ENCODE measurements around the gene SGF29.
"Not testable (repeated sequence)": the region's sequence is repeated elsewhere in the genome, so short reads cannot be mapped to it uniquely, and the experiment has no call there.

SGF29 gene

DNA sequence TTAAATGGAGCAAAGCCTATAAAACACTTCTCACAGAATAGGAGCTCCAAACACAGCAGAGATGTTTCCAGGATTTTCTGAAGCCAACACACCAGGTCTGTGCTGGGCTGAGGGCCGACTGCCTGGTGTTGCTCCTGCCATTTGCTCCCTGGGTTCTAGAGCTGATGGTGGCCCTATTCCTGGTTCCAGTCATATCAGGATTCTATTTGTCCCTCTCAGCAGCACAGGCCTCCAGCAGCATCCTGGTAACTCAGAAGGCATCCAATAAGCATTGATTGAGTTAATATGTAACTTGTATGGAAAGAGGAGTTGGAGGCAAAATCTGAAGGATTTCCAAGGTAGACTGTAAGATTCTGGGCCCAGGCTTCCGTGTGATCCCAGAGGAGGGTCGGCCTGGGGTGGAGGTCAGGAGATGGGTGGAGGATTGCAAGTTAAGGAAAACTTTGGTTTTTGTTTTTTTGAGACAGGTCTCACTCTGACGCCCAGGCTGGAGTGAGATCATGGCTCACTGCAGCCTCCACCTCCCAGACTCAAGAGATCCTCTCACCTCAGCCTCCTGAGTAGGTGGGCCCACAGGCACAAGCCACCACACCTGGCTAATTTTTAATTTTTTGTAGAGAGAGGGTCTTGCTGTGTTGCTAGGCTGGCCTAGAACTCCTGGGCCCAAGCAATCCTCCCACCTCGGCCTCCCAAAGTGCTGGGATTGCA lies 20.6 kb upstream of the SGF29 start:
- DNase-seq (ENCODE audit: low spot score), result no peak

DNA sequence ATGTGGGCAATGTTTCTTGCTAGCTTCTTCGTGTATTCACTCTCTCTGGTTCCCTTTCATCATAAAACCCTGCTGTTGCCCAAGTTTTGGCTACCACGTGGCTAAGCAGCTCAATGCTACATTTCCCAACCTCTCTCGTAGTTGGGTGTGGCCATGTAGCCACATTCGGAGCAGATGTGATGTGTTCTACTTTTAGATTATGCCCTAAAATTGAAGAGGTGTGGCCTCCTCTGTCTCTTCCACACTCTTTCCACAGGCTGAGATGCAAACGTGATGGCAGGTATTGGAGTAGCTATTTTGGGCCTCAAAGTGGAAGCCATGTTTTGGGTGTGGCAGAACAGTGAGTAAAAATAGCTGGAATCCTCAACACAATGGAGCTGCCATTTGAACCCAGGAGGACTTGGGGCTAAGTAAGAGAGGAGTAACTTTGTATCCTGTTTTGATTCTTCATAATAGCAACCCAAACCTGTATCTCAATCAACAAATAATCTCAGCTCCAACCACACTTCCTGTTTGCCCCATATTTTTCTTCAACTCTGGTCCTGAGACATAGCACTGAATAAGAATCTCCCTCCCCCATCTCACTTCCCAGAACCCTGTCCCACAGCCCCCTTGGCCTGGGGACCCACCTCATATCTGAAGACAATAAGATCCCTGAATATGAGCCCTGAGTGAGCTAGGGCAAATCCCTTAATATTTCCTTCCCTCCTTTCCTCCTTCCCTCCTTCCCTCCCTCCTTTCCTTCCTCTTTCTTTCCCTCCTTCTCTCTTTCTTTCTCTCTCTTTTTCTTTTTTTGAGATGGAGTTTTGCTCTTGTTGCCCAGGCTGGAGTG lies 19.0 kb upstream of the SGF29 start:
- DNase-seq (ENCODE audit: low spot score), result no peak

DNA sequence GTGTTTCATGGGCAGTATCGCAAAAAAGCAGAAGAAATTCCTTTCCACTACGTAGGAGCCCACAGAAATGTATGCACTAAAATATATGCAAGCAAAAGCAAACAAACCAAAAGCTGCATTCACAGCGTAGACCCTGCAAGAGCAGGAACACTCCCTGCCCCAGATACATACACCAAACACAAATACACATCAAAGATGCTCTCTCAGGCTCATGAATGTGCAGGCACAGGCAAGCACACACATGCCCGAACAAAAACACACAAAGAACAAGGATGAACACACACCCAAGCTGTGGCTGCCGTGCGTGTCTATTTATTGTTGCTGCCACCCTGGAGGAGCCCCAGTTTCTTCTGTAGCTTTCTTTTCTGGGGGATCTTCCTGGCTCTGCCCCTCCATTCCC lies 16.6 kb upstream of the SGF29 start:
- no peak for DNase-seq (ENCODE audit: low spot score)

DNA sequence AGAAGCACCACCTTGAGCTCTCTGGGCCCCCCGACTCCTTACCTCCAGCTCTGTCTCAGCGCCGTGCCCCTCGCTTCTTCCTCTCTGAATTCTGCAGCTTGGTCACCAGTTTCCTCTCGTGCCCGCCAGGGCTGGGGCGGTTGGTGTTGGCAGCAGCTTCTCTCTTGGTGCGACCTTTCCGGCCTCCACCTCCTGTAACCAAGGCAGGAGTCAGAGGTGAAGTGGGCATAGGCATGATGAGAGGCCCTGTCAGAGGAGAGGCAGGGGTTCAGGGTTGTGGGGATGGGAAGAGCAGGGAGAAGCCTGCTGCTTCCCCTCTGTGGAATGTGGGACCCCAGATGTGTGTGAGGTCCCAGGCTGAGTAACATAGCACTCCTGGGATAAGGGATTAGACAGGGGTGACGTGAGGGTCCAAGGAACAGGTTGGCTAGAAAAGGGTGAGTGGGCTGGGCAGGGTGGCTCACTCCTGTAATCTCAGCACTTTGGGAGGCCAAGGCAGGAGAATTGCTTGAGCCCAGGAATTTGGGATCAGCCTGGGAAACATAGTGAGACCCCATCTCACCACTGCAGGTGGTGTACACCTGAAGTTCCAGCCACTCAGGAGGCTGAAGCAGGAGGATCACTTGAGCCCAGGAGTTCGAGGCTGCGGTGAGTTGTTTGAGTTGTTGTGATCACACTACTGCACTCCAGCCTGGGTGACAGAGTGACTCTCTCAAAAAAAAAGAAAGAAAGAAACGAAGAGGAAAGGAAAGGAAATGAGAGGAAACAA lies 15.6 kb upstream of the SGF29 start:
- DNase-seq (ENCODE audit: low spot score), result no peak

GRCh38 chr16:28538733-28539596 lies 14.8 kb upstream of the SGF29 start, which contains the start of gene NUPR1:
NUPR1 (minus strand) TSS chr16:28538974; CDS start chr16:28538907, 67 bp downstream.
- DNase-seq (ENCODE audit: low spot score), result no peak

GRCh38 chr16:28540346-28540745 lies 13.4 kb upstream of the SGF29 start:
- no peak for DNase-seq (ENCODE audit: low spot score)

GRCh38 chr16:28542646-28543045 lies 11.1 kb upstream of the SGF29 start:
- DNase-seq (ENCODE audit: low spot score), result no peak

GRCh38 chr16:28543072-28543471 lies 10.6 kb upstream of the SGF29 start:
- no peak for DNase-seq (ENCODE audit: low spot score)

- DNase-seq (ENCODE audit: low spot score), result no peak
Observed at GRCh38 chr16:28544998-28545397, 8.7 kb upstream of the SGF29 start.

DNA sequence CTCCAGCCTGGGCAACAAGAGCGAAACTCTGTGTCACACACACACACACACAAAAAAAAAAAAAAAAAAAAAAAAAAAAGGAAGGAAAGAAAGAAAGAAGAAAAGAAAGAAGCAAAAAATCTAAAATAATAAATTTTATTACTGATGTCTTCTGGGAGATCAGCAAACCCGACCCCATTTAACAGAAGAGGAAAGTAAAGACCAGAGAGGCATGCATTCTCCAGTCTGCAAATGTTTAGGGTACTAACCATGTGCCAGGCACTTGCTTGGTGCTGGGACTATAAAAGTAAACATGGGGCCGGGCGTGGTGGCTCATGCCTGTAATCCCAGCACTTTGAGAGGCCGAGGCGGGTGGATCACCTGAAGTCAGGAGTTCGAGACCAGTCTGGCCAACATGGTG lies 7.8 kb upstream of the SGF29 start:
- DNase-seq (ENCODE audit: low spot score), result not testable (repeated sequence)

- no peak for DNase-seq (ENCODE audit: low spot score)
Observed at GRCh38 chr16:28546626-28547025, 7.1 kb upstream of the SGF29 start.

- DNase-seq (ENCODE audit: low spot score), result no peak
Observed at GRCh38 chr16:28548306-28548802, 5.4 kb upstream of the SGF29 start.

- DNase-seq (ENCODE audit: low spot score), result peak; percentile 45
Observed at GRCh38 chr16:28549301-28549899, 4.3 kb upstream of the SGF29 start.

GRCh38 chr16:28554634-28555423 lies 1.1 kb downstream of the SGF29 start:
- no peak for DNase-seq (ENCODE audit: low spot score)

DNA sequence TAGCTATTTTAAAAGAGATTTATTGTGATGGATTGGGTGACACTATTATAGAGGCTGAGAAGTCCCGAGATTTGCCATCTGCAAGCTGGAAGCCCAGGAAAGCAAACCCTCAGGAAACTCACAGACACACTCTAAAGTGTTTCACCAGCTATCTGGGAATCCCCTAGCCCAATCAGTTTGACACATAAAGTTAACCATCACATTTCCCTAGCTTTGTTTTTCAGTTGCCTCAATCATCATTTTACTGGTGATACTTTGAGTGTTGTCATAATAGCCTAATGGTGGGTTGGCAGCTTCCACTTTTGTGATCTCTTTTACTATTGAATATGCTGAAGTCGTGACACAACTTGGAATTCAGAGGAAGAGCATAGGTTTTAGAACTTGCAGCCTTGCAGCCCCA lies 1.8 kb downstream of the SGF29 start:
- no peak for DNase-seq (ENCODE audit: low spot score)

DNA sequence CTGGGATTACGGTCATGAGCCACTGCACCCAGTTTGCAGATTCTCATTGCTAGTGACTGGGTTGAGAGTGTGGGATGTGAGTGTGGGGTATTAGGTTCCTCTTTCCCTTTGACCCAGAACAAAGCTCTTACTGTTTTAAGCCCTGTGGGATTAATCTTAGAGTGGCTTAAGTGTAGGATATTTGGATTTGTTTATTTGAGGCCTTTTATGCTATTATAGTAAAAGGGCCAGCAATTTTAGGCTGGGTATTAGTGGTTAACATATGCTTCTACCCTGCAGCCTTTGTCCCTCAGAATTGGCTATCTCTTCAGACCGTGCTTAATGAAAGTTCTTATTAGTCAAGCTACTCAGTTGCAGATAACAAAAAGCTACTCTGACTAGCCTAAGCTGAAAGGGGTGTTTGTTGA lies 3.2 kb downstream of the SGF29 start:
- no peak for DNase-seq (ENCODE audit: low spot score)

- DNase-seq (ENCODE audit: low spot score), result no peak
Observed at GRCh38 chr16:28558456-28558855, 4.7 kb downstream of the SGF29 start.

DNA sequence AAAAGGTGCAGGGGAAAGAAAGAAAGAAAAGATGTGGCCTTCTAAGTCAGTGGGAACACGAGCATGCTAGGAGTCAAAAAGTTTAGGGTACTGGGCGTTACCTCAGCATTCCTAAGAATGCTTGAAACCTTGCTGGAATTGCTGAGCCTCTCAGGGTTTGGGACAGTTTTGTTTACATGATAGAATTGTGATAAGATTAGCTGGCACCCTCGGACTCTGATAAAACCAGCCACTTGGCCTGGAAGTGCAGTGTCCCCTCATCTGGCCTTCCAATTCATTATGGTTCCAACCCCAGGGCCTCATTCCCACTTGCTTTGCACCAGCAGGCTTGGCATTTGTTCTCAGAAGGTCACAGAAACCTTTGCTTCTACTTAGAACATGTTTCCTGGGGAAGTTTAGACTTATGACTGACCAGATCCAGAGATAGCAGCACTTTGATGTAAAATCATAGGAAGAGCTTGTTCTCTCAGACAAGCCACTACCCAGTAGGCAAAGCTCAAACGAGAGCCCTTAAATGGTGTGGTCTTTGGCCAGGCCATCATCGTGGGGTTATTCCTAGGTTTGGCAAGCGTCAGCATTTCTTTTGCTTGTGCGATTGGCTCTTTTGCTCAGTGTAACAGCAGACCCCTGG lies 8.0 kb downstream of the SGF29 start:
- DNase-seq (ENCODE audit: low spot score), result no peak

- DNase-seq (ENCODE audit: low spot score), result no peak
Observed at GRCh38 chr16:28562199-28562598, 8.5 kb downstream of the SGF29 start.

DNA sequence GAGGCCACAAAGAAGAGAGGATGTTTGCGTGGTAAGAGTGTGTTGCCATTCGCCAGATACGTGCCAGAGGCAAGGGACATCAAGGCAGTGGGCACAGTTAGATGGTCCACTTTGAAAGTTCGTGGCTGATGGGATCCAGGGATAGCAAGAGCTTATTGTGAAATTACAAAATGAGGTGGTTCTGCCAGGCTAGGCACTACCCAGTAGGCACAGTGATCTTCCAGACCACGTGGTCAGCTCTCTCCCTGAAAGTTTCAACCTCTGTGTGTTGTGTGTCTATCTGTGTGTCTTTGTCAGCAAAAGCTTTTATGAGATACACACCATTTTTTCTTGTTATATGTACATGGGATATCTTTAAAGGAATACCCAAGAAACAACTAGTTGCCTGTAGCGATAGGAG lies 9.5 kb downstream of the SGF29 start:
- DNase-seq (ENCODE audit: low spot score), result no peak
